ENCODE results near the gene NOX5. TPM values are rescaled to one million over a fixed set of nuclear protein-coding genes. Genes with fewer than 3 reads are reported as not detected.

NOX5 gene
- total RNA-seq, 1 donor from 2014 or later: under 0.01 TPM

DNA sequence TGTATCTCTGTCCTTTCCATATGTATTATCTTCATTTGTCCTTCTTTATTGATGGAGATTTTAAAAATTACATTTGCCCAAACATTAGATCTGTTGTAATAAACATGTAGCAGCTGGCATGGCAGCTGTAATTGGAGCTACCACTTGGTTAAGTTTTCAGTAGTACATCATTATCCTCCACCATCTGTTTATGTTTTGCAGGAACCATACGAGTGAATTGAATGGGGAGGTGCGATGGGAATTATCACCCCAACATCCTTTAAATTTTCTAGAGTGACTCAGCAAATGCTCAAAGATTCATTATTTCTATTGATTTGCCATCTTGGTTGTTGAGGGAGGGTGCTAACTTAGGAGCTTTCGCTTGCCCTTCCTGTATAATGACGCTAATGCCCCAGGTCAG is 32.6 kb upstream of the NOX5 start:
- Histone ChIP-seq H3K4me1 (ENCODE audit: control insufficient read depth in 3 of 3, insufficient read depth in 3 of 3, low read length in 3 of 3) (no peaks in the 10 kb centered on the region), H3K9me3 (ENCODE audit: control insufficient read depth in 3 of 3, low read length in 3 of 3) (no peaks in the 10 kb centered on the region), H3K27ac (ENCODE audit: low read depth, low read length) (no peak overlapping the region), H3K9ac (ENCODE audit: low read depth in 1 of 3, low read length in 3 of 3) (no peak overlapping the region), H3K27me3 (ENCODE audit: control insufficient read depth in 3 of 3, insufficient read depth in 3 of 3, low read length in 3 of 3) (no peaks in the 10 kb centered on the region), H3K36me3 (ENCODE audit: control insufficient read depth in 3 of 3, insufficient read depth in 3 of 3, low read length in 3 of 3) (no peaks in the 10 kb centered on the region), H3K4me3 (ENCODE audit: low read length in 3 of 3) (no peak overlapping the region)

DNA sequence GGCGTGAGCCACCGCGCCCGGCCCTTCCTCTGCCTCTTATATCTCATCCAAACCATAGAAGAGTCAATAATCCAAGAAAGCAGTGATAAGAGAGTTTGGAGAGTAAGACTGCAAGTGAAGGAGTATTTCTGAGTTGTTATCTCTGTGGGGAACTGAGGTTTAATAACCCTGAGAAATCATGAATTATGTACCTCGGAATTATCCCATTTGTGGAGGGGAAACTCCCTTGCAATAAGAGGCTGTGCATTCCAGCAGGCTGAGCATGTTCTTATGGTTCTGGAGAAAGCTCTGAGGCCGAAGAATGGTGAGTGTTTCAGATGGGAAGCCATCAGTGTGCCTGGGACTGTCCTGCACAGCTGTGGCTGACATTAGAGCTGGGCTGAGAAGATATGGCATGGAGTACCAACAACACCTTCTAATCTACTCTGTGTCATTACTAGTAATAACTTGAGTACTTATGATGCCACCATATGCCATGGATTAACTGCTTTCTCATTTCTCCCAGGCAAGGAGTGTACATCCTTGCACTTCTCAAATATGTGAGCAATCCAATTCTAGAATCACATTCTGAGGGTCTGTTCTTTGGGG is 31.4 kb upstream of the NOX5 start:
- Histone ChIP-seq H3K4me3 (ENCODE audit: low read length in 3 of 3) (no peak overlapping the region), H3K36me3 (ENCODE audit: control insufficient read depth in 3 of 3, insufficient read depth in 3 of 3, low read length in 3 of 3) (no peaks in the 10 kb centered on the region), H3K27ac (ENCODE audit: low read depth, low read length) (no peak overlapping the region), H3K27me3 (ENCODE audit: control insufficient read depth in 3 of 3, insufficient read depth in 3 of 3, low read length in 3 of 3) (no peaks in the 10 kb centered on the region), H3K4me1 (ENCODE audit: control insufficient read depth in 3 of 3, insufficient read depth in 3 of 3, low read length in 3 of 3) (no peaks in the 10 kb centered on the region), H3K9me3 (ENCODE audit: control insufficient read depth in 3 of 3, low read length in 3 of 3) (no peaks in the 10 kb centered on the region), H3K9ac (ENCODE audit: low read depth in 1 of 3, low read length in 3 of 3) (no peak overlapping the region)

DNA sequence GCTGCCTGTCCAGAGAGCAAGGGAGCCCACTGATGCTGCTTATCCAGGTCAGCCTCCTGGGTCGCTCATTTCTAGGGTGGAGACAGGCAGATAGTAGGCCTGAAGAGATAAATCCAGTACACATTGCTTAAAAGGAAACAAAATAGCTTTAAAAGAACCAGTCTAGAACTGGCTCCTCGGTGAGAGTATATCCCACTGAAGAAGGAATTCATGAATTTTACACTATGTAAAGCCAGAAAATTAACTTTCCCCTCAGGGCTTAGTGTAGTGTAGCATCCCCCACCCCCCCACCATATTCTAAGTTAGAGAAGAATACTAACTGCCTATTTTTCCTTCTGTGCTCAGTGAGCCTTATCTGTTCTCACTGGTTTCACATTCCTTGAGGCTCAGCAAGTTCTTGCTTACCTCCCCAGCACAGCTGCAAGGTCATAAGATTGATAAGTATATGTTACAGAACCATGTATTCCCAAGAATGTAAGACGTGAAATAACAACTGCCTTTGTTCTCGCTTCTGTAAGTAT is 30.5 kb upstream of the NOX5 start:
- Histone ChIP-seq H3K9ac (ENCODE audit: low read depth in 1 of 3, low read length in 3 of 3) (no peak overlapping the region), H3K4me1 (ENCODE audit: control insufficient read depth in 3 of 3, insufficient read depth in 3 of 3, low read length in 3 of 3) (no peaks in the 10 kb centered on the region), H3K27ac (ENCODE audit: low read depth, low read length) (no peak overlapping the region), H3K36me3 (ENCODE audit: control insufficient read depth in 3 of 3, insufficient read depth in 3 of 3, low read length in 3 of 3) (no peaks in the 10 kb centered on the region), H3K27me3 (ENCODE audit: control insufficient read depth in 3 of 3, insufficient read depth in 3 of 3, low read length in 3 of 3) (no peaks in the 10 kb centered on the region), H3K9me3 (ENCODE audit: control insufficient read depth in 3 of 3, low read length in 3 of 3) (no peaks in the 10 kb centered on the region), H3K4me3 (ENCODE audit: low read length in 3 of 3) (no peak overlapping the region)

DNA sequence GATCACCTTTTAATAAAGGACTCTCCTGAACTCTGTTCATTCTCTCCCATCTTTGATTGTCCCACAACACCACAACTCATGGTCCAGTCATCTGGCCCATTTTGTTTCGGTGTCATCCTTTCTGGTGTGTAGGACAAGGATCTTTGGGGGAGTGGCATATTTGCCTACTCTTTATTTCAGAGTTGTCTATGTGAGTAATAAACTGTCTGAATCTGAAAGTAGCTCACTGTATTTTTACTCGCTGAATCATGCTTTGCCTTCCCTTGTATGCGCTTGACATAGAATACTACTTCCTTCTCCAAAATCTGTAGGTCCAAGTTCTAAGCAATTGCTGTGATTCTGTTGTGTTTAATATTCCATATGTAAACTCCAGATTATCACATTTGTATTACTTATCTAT is 29.9 kb upstream of the NOX5 start:
- no peak overlapping the region for H3K4me3 ChIP-seq (ENCODE audit: low read length in 3 of 3)
- no peaks in the 10 kb centered on the region for H3K9me3 ChIP-seq (ENCODE audit: control insufficient read depth in 3 of 3, low read length in 3 of 3)
- H3K36me3 ChIP-seq (ENCODE audit: control insufficient read depth in 3 of 3, insufficient read depth in 3 of 3, low read length in 3 of 3): no peaks in the 10 kb centered on the region
- H3K27ac ChIP-seq (ENCODE audit: low read depth, low read length): no peak overlapping the region
- no peaks in the 10 kb centered on the region for H3K4me1 ChIP-seq (ENCODE audit: control insufficient read depth in 3 of 3, insufficient read depth in 3 of 3, low read length in 3 of 3)
- H3K27me3 ChIP-seq (ENCODE audit: control insufficient read depth in 3 of 3, insufficient read depth in 3 of 3, low read length in 3 of 3): peaks cover 0 to 3% (median 0%) of the 10 kb centered on the region in 3 donors
- H3K9ac ChIP-seq (ENCODE audit: low read depth in 1 of 3, low read length in 3 of 3): no peak overlapping the region

DNA sequence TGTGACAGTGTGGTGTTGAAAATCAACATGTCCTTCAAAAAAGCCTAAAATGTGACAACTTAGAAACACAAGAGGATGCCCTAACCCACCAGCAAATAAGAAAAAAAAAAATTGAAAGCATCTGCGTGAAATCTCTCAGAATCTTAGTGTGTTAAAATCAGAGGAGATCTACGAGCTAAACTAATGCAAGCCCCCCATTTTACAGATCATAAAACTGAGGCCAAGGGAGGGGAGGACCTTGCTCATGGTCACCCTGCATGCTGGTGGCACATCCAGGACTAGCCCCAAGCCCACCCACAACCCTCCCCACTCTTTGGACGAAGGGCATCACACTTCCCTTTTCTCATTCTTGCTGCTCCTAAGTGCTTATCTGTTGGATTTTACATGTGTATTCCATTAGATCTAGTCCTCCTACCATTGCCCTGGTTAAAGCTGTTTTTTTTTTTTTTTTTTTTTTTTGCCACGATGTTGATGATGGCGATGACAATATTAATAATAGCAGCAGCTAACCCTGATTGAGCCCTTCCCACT is 29.1 kb upstream of the NOX5 start:
- Histone ChIP-seq H3K4me3 (ENCODE audit: low read length in 3 of 3) (no peak overlapping the region), H3K9me3 (ENCODE audit: control insufficient read depth in 3 of 3, low read length in 3 of 3) (no peaks in the 10 kb centered on the region), H3K36me3 (ENCODE audit: control insufficient read depth in 3 of 3, insufficient read depth in 3 of 3, low read length in 3 of 3) (no peaks in the 10 kb centered on the region), H3K9ac (ENCODE audit: low read depth in 1 of 3, low read length in 3 of 3) (no peak overlapping the region), H3K4me1 (ENCODE audit: control insufficient read depth in 3 of 3, insufficient read depth in 3 of 3, low read length in 3 of 3) (no peaks in the 10 kb centered on the region), H3K27me3 (ENCODE audit: control insufficient read depth in 3 of 3, insufficient read depth in 3 of 3, low read length in 3 of 3) (peaks cover 0 to 4% (median 0%) of the 10 kb centered on the region in 3 donors), H3K27ac (ENCODE audit: low read depth, low read length) (no peak overlapping the region)

DNA sequence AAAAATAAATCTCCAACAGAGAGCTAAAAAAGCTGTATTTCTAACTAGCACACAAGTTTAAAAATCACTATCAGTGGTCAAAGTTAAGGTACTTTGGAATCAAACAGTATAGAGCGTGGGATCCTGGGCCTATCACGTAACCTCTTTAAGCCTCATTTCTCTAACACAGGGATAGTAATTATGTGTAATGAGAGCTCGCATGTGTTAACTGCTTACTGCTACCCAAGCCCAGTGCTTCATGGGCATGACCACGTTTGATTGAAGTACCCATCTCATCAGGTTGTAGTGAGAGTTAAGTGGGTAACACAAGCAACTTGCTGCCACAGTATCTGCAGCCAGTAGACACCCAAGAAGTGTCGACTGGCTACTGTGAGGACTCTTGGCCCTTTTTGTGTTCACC is 28.2 kb upstream of the NOX5 start:
- H3K9me3 ChIP-seq (ENCODE audit: control insufficient read depth in 3 of 3, low read length in 3 of 3): no peaks in the 10 kb centered on the region
- H3K27ac ChIP-seq (ENCODE audit: low read depth, low read length): no peak overlapping the region
- no peaks in the 10 kb centered on the region for H3K36me3 ChIP-seq (ENCODE audit: control insufficient read depth in 3 of 3, insufficient read depth in 3 of 3, low read length in 3 of 3)
- no peaks in the 10 kb centered on the region for H3K4me1 ChIP-seq (ENCODE audit: control insufficient read depth in 3 of 3, insufficient read depth in 3 of 3, low read length in 3 of 3)
- H3K27me3 ChIP-seq (ENCODE audit: control insufficient read depth in 3 of 3, insufficient read depth in 3 of 3, low read length in 3 of 3): peaks cover 0 to 4% (median 0%) of the 10 kb centered on the region in 3 donors
- no peak overlapping the region for H3K9ac ChIP-seq (ENCODE audit: low read depth in 1 of 3, low read length in 3 of 3)
- H3K4me3 ChIP-seq (ENCODE audit: low read length in 3 of 3): no peak overlapping the region

DNA sequence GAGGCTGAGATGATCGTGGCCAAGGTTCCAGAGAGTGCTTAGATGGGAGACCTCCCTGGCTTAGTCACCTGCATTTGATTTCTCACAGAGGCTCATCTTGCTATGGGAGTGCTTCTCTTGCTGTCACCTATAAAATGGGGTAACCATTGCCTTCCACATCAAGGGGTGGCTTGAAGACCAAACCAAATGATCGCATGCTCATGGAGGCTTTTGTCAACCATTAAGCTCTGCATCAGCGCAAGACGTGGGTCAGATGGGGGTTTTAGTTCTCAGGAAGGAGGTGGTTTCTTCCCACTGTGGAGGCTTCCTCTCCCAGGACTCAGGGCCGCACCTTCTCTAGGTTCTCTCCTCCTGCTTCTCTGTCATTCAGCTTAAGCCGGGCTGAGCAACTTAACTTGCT is 27.4 kb upstream of the NOX5 start:
- H3K4me3 ChIP-seq (ENCODE audit: low read length in 3 of 3): no peak overlapping the region
- H3K36me3 ChIP-seq (ENCODE audit: control insufficient read depth in 3 of 3, insufficient read depth in 3 of 3, low read length in 3 of 3): no peaks in the 10 kb centered on the region
- no peaks in the 10 kb centered on the region for H3K4me1 ChIP-seq (ENCODE audit: control insufficient read depth in 3 of 3, insufficient read depth in 3 of 3, low read length in 3 of 3)
- no peaks in the 10 kb centered on the region for H3K9me3 ChIP-seq (ENCODE audit: control insufficient read depth in 3 of 3, low read length in 3 of 3)
- H3K9ac ChIP-seq (ENCODE audit: low read depth in 1 of 3, low read length in 3 of 3): no peak overlapping the region
- H3K27ac ChIP-seq (ENCODE audit: low read depth, low read length): no peak overlapping the region
- H3K27me3 ChIP-seq (ENCODE audit: control insufficient read depth in 3 of 3, insufficient read depth in 3 of 3, low read length in 3 of 3): peaks cover 0 to 4% (median 0%) of the 10 kb centered on the region in 3 donors

DNA sequence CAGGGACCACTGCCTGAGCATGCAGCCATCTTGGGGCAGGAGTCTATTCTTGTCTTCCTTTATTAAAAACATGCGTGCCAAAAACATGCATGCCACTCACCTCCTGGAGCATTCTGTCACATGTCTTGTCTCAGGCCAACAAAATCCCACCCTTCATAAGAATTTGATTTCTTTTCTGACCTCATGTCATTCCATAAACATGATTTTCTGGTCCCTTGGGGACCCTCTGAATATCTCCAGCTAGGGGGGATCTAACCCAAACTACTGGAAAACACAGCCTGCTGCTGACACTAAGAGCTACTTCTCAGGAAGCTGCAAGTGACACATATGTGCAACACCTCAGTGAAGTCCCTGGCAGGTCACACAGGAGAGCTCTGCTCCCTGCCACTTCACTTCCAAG is 26.8 kb upstream of the NOX5 start:
- H3K27ac ChIP-seq (ENCODE audit: low read depth, low read length): no peak overlapping the region

DNA sequence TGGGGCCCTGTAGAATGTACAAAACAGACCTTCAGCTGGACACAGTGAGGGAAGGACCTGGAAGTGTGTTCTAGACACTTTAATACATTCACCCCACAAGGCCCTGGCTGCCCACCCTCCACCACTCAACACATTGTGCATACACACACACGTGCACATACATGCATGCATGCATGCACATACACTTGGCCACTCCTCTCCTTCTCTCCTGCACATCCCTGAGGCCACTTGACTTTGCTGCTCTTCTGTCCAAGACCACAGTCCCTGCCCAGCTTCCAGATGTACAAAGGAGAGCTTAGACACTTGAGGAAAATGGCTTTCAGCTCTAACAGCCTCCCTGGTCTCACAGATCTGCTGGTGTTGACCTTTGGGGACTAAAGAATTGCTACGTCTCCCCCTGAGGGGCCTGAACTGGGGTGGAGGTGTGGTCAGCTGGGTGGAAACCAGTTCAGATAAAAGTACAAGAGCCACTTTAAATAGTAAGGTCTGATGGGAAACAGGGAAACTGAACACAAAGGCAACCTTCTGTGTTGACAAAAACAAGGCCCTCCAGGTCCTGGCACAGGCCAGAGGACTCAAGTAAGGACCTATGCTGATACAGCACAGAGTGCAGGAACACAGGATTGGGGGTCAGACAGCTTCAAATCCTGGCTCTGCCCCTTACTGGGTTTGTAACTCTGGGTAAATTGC is 24.8 kb upstream of the NOX5 start:
- Histone ChIP-seq H3K9me3 (ENCODE audit: control insufficient read depth in 3 of 3, low read length in 3 of 3) (no peaks in the 10 kb centered on the region), H3K9ac (ENCODE audit: low read depth in 1 of 3, low read length in 3 of 3) (no peak overlapping the region), H3K27me3 (ENCODE audit: control insufficient read depth in 3 of 3, insufficient read depth in 3 of 3, low read length in 3 of 3) (peaks cover 0 to 4% (median 0%) of the 10 kb centered on the region in 3 donors), H3K36me3 (ENCODE audit: control insufficient read depth in 3 of 3, insufficient read depth in 3 of 3, low read length in 3 of 3) (no peaks in the 10 kb centered on the region), H3K4me1 (ENCODE audit: control insufficient read depth in 3 of 3, insufficient read depth in 3 of 3, low read length in 3 of 3) (peaks cover 0 to 5% (median 2%) of the 10 kb centered on the region in 3 donors), H3K4me3 (ENCODE audit: low read length in 3 of 3) (no peak overlapping the region), H3K27ac (ENCODE audit: low read depth, low read length) (no peak overlapping the region)

More for the DNA sequence above, 26.8 kb upstream of the NOX5 start:
- Histone ChIP-seq H3K36me3 (ENCODE audit: control insufficient read depth in 3 of 3, insufficient read depth in 3 of 3, low read length in 3 of 3) (no peaks in the 10 kb centered on the region), H3K4me1 (ENCODE audit: control insufficient read depth in 3 of 3, insufficient read depth in 3 of 3, low read length in 3 of 3) (no peaks in the 10 kb centered on the region), H3K4me3 (ENCODE audit: low read length in 3 of 3) (no peak overlapping the region), H3K27me3 (ENCODE audit: control insufficient read depth in 3 of 3, insufficient read depth in 3 of 3, low read length in 3 of 3) (peaks cover 0 to 4% (median 0%) of the 10 kb centered on the region in 3 donors), H3K9ac (ENCODE audit: low read depth in 1 of 3, low read length in 3 of 3) (no peak overlapping the region), H3K9me3 (ENCODE audit: control insufficient read depth in 3 of 3, low read length in 3 of 3) (no peaks in the 10 kb centered on the region)
